Testis (tissue), 2 donors: ENCODE data around the gene MLANA.

Experiments
- POLR2A ChIP-seq: fragments of 450-650 bp; IDR thresholded peaks from one replicate; pipeline ENCODE4 v1.6.1; 2017; ENCODE audit warnings: antibody characterized with exemption, mild to moderate bottlenecking, moderate library complexity
- TF ChIP-seq, protein P1 (sequence below), 3 experiments: fragments of 450-650 bp in 2 of 3; fragments of 200-600 bp in 1 of 3; sonication (generic) in 1 of 3; IDR thresholded peaks; one replicate each; pipeline ENCODE4 v1.5.1; 2016 to 2019; ENCODE audit warnings: antibody characterized with exemption in 3 of 3, mild to moderate bottlenecking in 2 of 3, moderate library complexity in 1 of 3

DNA sequence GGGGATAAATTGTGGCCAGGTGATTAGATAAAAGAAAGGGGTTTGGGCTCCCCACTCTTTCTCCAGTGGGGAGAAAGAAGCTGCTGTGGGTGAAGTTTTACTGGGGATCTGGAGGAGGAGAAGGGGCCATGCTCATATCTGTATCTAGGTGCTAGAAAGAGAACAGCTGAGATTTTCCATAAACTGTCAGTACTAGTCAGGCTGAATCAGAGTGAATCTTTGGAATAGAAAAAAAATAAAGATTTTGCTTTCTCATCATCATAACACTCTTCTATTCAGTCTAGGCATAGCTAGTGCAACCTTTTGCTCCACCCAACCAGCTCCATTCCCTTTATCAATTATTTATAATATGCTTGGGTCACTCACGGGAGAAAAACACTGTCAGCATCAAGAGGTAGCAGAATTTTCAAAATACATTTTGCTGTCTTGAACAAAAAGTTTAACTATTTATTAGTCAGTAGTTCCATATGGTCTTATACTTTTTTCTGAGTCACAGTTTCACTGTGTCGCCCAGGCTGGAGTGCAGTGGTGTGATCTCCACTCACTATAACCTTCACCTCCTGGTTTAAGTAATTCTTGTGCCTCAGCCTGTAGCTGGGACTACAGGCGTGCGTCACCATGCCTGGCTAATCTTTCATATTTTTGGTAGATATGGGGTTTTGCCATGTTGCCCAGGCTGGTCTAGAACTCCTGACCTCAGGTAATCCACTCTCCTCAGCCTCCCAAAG is 36.5 kb upstream of the MLANA start:
- TF ChIP-seq, protein P1, sequence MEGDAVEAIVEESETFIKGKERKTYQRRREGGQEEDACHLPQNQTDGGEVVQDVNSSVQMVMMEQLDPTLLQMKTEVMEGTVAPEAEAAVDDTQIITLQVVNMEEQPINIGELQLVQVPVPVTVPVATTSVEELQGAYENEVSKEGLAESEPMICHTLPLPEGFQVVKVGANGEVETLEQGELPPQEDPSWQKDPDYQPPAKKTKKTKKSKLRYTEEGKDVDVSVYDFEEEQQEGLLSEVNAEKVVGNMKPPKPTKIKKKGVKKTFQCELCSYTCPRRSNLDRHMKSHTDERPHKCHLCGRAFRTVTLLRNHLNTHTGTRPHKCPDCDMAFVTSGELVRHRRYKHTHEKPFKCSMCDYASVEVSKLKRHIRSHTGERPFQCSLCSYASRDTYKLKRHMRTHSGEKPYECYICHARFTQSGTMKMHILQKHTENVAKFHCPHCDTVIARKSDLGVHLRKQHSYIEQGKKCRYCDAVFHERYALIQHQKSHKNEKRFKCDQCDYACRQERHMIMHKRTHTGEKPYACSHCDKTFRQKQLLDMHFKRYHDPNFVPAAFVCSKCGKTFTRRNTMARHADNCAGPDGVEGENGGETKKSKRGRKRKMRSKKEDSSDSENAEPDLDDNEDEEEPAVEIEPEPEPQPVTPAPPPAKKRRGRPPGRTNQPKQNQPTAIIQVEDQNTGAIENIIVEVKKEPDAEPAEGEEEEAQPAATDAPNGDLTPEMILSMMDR (IDR thresholded peaks at IDR 0.05): no peak
- no peak for TF ChIP-seq POLR2A
